Measurements from ENCODE around the gene FKBP1A. TPM values are rescaled to one million over a fixed set of nuclear protein-coding genes. Genes with fewer than 3 reads are reported as not detected.

FKBP1A gene
- polyA plus RNA-seq, 1 of the 3 experiments (the other 2 are of a cell fraction) = 362 TPM

DNA sequence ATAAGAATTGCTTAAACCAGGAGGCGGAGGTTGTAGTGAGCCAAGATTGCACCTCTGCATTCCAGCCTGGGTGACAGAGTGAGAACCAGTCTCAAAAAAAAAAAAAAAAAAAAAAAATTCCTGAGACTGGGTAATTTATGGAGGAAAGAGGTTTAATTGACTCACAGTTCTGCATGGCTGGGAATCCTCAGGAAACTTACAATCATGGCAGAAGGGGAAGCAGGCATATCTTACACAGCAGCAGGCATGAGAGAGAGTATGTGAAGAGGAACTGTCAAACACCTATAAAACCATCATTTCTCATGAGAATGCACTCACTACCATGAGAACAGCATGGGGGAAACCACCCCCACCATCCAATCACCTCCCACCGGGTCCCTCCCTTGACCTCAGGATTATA lies 1.8 kb upstream of the FKBP1A start:
- no peaks in the 10 kb centered on the region for H3F3A ChIP-seq (replicated peaks; ENCODE audit: insufficient read depth)
- no peak for TF ChIP-seq MXI1 (IDR thresholded peaks at IDR 0.05; ENCODE audit: low read depth, low read length)
- TF ChIP-seq RAD21 (IDR thresholded peaks at IDR 0.05; ENCODE audit: low read length) = no peak
- TF ChIP-seq CHD2 (IDR thresholded peaks at IDR 0.05; ENCODE audit: low read length, partially characterized antibody) = no peak
- no peak for TF ChIP-seq ELF1 (IDR thresholded peaks at IDR 0.05)
- TF ChIP-seq FOXJ3 (CRISPR knock-in tag; IDR thresholded peaks at IDR 0.05) = no peak
- no peak for TF ChIP-seq FOSL2 (IDR thresholded peaks at IDR 0.05; ENCODE audit: borderline replicate concordance, low read depth)
- no peak for TF ChIP-seq SIN3A (IDR thresholded peaks at IDR 0.05; ENCODE audit: borderline replicate concordance, low read depth, low read length)
- no peak for TF ChIP-seq FOXM1 (IDR thresholded peaks at IDR 0.05; ENCODE audit: low read depth)
- TF ChIP-seq EP300 (IDR thresholded peaks at IDR 0.05; ENCODE audit: borderline replicate concordance in 1 of 2, low read depth in 1 of 2, low read length in 1 of 2) = no peak
- TF ChIP-seq, protein P1, sequence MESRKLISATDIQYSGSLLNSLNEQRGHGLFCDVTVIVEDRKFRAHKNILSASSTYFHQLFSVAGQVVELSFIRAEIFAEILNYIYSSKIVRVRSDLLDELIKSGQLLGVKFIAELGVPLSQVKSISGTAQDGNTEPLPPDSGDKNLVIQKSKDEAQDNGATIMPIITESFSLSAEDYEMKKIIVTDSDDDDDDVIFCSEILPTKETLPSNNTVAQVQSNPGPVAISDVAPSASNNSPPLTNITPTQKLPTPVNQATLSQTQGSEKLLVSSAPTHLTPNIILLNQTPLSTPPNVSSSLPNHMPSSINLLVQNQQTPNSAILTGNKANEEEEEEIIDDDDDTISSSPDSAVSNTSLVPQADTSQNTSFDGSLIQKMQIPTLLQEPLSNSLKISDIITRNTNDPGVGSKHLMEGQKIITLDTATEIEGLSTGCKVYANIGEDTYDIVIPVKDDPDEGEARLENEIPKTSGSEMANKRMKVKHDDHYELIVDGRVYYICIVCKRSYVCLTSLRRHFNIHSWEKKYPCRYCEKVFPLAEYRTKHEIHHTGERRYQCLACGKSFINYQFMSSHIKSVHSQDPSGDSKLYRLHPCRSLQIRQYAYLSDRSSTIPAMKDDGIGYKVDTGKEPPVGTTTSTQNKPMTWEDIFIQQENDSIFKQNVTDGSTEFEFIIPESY (IDR thresholded peaks at IDR 0.05; ENCODE audit: borderline replicate concordance, low read depth) = no peak
- no peak for TF ChIP-seq TEAD4 (IDR thresholded peaks at IDR 0.05; ENCODE audit: borderline replicate concordance, insufficient read depth)
- no peak for TF ChIP-seq MEF2A (IDR thresholded peaks at IDR 0.05; ENCODE audit: borderline replicate concordance, low read depth)
- no peak for TF ChIP-seq TCF12 (IDR thresholded peaks at IDR 0.05)
- TF ChIP-seq RXRA (IDR thresholded peaks at IDR 0.05; ENCODE audit: borderline replicate concordance, low read depth) = no peak
- no peak for TF ChIP-seq TAF1 (IDR thresholded peaks at IDR 0.05; ENCODE audit: borderline replicate concordance, low read depth, low read length)
- TF ChIP-seq GATA2 (CRISPR knock-in tag; IDR thresholded peaks at IDR 0.05) = no peak
- no peak for TF ChIP-seq RFX5 (IDR thresholded peaks at IDR 0.05; ENCODE audit: low read length)
- TF ChIP-seq YY1 (IDR thresholded peaks at IDR 0.05; ENCODE audit: low read depth) = no peak
- no peak for TF ChIP-seq EZH2phosphoT487 (IDR thresholded peaks at IDR 0.05; ENCODE audit: borderline replicate concordance, low read depth)
- no peak for DNase-seq
- H3K9me2 ChIP-seq = no peaks in the 10 kb centered on the region
- H3K4me2 ChIP-seq = no peak overlapping the region
- peaks cover 18 to 31% of the 10 kb centered on the region in 2 experiments; a peak in 3 of 4 replicates for H3K4me1 ChIP-seq (ENCODE audit: control insufficient read depth in 1 of 2, insufficient read depth in 2 of 2, low read depth in 1 of 2, low read length in 1 of 2)
- no peak overlapping the region for H3K9ac ChIP-seq
- no peak overlapping the region for H3K27ac ChIP-seq (ENCODE audit: low read depth in 2 of 2, low read length in 1 of 2)
- WGBS (ENCODE audit: low lambda C conversion rate) = 67% methylated on average over 2 of the region's 2 CpGs
- no peak overlapping the region for H3K4me3 ChIP-seq (ENCODE audit: low read depth in 2 of 2, low read length in 1 of 2)
- H4K20me1 ChIP-seq (ENCODE audit: insufficient read depth) = peaks cover 23% of the 10 kb centered on the region
- H3K36me3 ChIP-seq (replicated peaks in 1 of 2; ENCODE audit: control insufficient read depth in 1 of 2, insufficient read depth in 2 of 2, low read length in 1 of 2) = peaks cover 0 to 3% of the 10 kb centered on the region in 2 experiments
- ChIA-PET POLR2A (no interaction called here), CTCF (no interaction called here)
- peaks cover 33% of the 10 kb centered on the region for H3K79me2 ChIP-seq (ENCODE audit: insufficient read depth)
- H2AFZ ChIP-seq (ENCODE audit: low read depth) = no peak overlapping the region
- no peaks in the 10 kb centered on the region for H3K27me3 ChIP-seq (ENCODE audit: insufficient read depth)
- no peaks in the 10 kb centered on the region for H3K9me3 ChIP-seq

All from SK-N-SH (cell line).